T follicular helper cell (primary cell): ENCODE measurements around the gene GATA6.
"Not testable (repeated sequence)": the region's sequence is repeated elsewhere in the genome, so short reads cannot be mapped to it uniquely, and the experiment has no call there.

Experiments
- DNase-seq: peaks from one replicate; pipeline ENCODE4 v3.0.0-alpha.2; 2020; ENCODE audit warnings: low read depth

GATA6 gene

GRCh38 chr18:22204996-22205395 is 35.6 kb downstream of the GATA6 start:
- no peak for DNase-seq

- no peak for DNase-seq
These were observed 37.8 kb downstream of the GATA6 start for GRCh38 chr18:22207021-22207758.

GRCh38 chr18:22210311-22210754 is 40.9 kb downstream of the GATA6 start:
- DNase-seq, result no peak

- DNase-seq, result no peak
These were observed 42.3 kb downstream of the GATA6 start for GRCh38 chr18:22211657-22212056.

DNA sequence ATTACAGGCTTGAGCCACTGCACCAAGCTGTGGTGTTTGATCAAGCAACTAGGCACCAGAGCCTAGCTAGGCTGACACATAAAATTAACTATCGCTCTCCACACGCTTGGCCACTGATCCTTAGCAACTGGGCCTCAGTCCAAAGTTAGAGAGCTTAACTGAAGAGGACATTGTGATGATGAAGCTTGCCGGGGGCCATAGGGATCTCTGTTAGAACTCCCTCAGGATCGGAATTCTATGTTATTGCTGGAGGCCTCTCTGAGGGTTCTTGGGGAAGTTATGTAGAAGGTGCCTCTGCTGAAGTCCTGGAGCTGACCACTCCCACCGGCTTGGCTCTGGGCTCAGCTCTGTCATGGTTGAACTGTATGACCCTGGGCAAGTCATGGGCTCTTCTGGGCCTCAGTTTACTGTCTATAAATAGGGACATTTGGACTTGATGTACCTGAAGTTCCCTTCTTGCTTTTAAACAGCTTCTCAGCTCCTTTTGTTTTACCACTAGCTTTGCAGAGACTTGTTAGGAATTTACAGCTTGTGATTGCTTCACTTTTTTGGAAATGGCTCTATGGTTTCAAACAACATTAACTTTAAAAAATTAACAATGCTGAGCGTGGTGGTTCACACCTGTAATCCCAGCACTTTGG is 44.1 kb downstream of the GATA6 start:
- DNase-seq, result no peak

DNA sequence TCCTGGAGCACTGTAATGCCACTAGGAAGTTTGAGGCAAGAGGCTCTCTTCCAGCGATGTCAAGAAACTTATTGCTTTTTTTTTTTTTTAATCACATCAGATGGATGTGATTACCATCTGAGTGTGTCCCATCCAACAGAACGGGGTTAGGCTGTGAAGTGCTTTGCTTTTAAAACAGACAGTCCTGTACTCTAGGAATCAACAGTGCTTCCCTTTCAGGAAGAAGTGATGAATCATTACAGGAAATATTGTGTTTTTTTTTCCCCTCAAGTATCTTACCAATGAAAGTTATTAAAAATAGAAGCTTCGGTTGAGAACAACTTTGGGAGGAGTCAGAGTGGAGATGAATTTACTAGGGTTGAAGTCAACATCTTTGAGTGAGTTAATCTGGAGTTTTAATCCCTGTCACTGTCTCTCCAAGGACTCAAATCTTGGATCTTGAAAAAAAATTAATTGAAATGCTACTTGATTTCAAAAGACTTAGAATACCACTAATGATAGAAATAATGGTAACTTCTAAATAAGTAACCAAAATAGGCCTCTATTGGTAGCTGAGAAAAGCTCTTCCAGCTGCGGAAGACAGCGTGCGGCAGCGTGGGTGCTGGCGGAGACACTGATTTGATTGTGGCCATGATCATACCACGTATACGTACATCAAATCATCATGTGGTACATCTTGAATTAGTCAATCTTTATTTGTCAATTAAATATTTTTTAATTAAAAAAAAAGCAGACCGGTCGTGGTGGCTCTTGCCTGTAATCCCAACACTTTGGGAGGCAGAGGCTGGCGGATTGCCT is 45.5 kb downstream of the GATA6 start:
- no peak for DNase-seq

GRCh38 chr18:22218835-22219234 is 49.4 kb downstream of the GATA6 start:
- no peak for DNase-seq

- DNase-seq, result no peak
These were observed 50.4 kb downstream of the GATA6 start for GRCh38 chr18:22219568-22220355.

GRCh38 chr18:22220585-22220984 is 51.2 kb downstream of the GATA6 start:
- not testable (repeated sequence) for DNase-seq

DNA sequence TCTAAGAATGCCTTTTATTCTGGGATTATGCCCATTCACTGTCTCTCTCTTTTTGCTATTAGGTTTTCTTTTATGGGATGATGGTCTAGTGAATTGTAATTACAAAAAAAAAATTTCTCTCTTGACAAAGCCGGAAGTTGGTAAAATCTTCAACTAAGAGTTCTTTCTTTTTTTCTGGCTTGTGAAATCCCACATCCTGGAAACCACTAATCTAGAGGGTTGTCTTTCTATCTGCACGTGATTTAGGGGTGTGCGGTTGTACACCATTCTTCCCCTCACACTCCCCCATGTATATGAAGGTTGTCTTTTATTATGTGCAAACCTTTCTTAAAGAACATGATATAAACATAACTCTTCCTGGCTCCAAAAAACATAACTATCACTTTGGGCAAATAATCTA is 52.0 kb downstream of the GATA6 start:
- DNase-seq, result no peak

GRCh38 chr18:22223254-22223964 is 54.0 kb downstream of the GATA6 start:
- no peak for DNase-seq

DNA sequence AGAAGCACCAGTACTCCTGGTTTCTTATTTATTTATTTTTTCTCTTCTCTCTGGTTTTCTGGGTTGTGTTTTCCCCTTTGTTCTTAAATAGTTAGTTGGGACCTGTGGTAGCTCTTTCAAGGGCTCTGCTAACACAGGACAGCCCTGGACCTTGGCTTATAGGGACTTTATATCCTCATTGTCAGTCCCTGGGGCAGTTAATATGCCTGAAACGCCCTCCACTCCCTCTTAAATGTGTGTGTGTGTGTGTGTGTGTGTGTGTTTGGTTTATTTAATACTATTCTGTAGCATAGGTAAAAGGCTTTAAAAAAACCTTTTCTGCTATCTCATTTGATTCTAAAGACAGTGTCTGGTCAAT is 54.6 kb downstream of the GATA6 start:
- no peak for DNase-seq

GRCh38 chr18:22224339-22224738 is 55.0 kb downstream of the GATA6 start:
- no peak for DNase-seq

- DNase-seq, result no peak
These were observed 57.4 kb downstream of the GATA6 start for GRCh38 chr18:22226801-22227200.

GRCh38 chr18:22228976-22229375 is 59.6 kb downstream of the GATA6 start:
- DNase-seq, result no peak

GRCh38 chr18:22229456-22230124 is 60.2 kb downstream of the GATA6 start:
- no peak for DNase-seq

GRCh38 chr18:22230471-22230945 is 61.1 kb downstream of the GATA6 start:
- DNase-seq, result no peak

GRCh38 chr18:22233266-22233665 is 63.9 kb downstream of the GATA6 start:
- DNase-seq, result no peak

- no peak for DNase-seq
These were observed 68.6 kb downstream of the GATA6 start for GRCh38 chr18:22238036-22238435.

- no peak for DNase-seq
These were observed 69.3 kb downstream of the GATA6 start for GRCh38 chr18:22238681-22239080.

GRCh38 chr18:22241921-22242361 is 72.6 kb downstream of the GATA6 start:
- DNase-seq, result no peak
